HG03432 (cell line): ENCODE measurements around the gene ARL13A.
"Not testable (repeated sequence)": the region's sequence is repeated elsewhere in the genome, so short reads cannot be mapped to it uniquely, and the experiment has no call there.

ENCODE experiments used
- ATAC-seq: cut with Tn5 transposase; IDR thresholded peaks from one replicate; pipeline ENCODE4 v1.9.1; 2021; ENCODE audit warnings: mild to moderate bottlenecking, moderate library complexity; ENCODE audit not compliant: unreplicated experiment

Gene ARL13A

GRCh38 chrX:100969408-100969807 is at the start of gene ARL13A:
Gene ARL13A (plus strand): TSS chrX:100969708. CDS start chrX:100973690, 3,982 bp downstream.
- no peak for ATAC-seq

- ATAC-seq: no peak
Measured at GRCh38 chrX:100924375-100924774, 45.1 kb upstream of the ARL13A start.

- no peak for ATAC-seq
Measured at GRCh38 chrX:100926453-100926852, 43.1 kb upstream of the ARL13A start.

GRCh38 chrX:100928660-100929613 is 40.6 kb upstream of the ARL13A start, which contains the start of gene XKRX:
Gene XKRX (minus strand): TSS chrX:100928917. CDS start chrX:100928304, 613 bp downstream.
- ATAC-seq: peak; percentile 64

- peak; percentile 81 for ATAC-seq
Measured at GRCh38 chrX:100931218-100931924, 38.1 kb upstream of the ARL13A start.

- ATAC-seq: peak; percentile 7
Measured at GRCh38 chrX:100931925-100932285, 37.6 kb upstream of the ARL13A start.

GRCh38 chrX:100935767-100936166 is 33.7 kb upstream of the ARL13A start:
- ATAC-seq: no peak

- no peak for ATAC-seq
Measured at GRCh38 chrX:100939333-100939732, 30.2 kb upstream of the ARL13A start.

GRCh38 chrX:100944601-100945000 is 24.9 kb upstream of the ARL13A start:
- no peak for ATAC-seq

- ATAC-seq: no peak
Measured at GRCh38 chrX:100946299-100946927, 23.1 kb upstream of the ARL13A start.

GRCh38 chrX:100948557-100948956 is 21.0 kb upstream of the ARL13A start:
- ATAC-seq: no peak

GRCh38 chrX:100962811-100963210 is 6.7 kb upstream of the ARL13A start:
- no peak for ATAC-seq

- no peak for ATAC-seq
Measured at GRCh38 chrX:100964362-100964761, 5.1 kb upstream of the ARL13A start.

- ATAC-seq: no peak
Measured at GRCh38 chrX:100969936-100970335, 428 bp downstream of the ARL13A start.

- no peak for ATAC-seq
Measured at GRCh38 chrX:100973411-100973810, 3.9 kb downstream of the ARL13A start.

- no peak for ATAC-seq
Measured at GRCh38 chrX:100975212-100975611, 5.7 kb downstream of the ARL13A start.

- ATAC-seq: no peak
Measured at GRCh38 chrX:100976211-100976610, 6.7 kb downstream of the ARL13A start.

GRCh38 chrX:100979881-100980607 is 10.5 kb downstream of the ARL13A start:
- no peak for ATAC-seq

GRCh38 chrX:100980608-100981497 is 11.3 kb downstream of the ARL13A start:
- no peak for ATAC-seq

- not testable (repeated sequence) for ATAC-seq
Measured at GRCh38 chrX:100981498-100981845, 12.0 kb downstream of the ARL13A start.
